HG03565 (cell line): ENCODE results near the gene DNAH11.
A peak's percentile ranks its signal among the peaks of the same experiment; 100 is the strongest.
"Not testable (repeated sequence)": the region's sequence is repeated elsewhere in the genome, so short reads cannot be mapped to it uniquely, and the experiment has no call there.

Experiments
- ATAC-seq: cut with Tn5 transposase; IDR thresholded peaks from one replicate; pipeline ENCODE4 v1.9.1; 2021; ENCODE audit warnings: mild to moderate bottlenecking, moderate library complexity; ENCODE audit not compliant: unreplicated experiment

Gene DNAH11

GRCh38 chr7:21767300-21767900 lies 224.6 kb downstream of the DNAH11 start:
- ATAC-seq: peak; percentile 84

- ATAC-seq: no peak
Measured at GRCh38 chr7:21768279-21768678, 225.4 kb downstream of the DNAH11 start.

GRCh38 chr7:21771266-21771665 lies 228.4 kb downstream of the DNAH11 start:
- no peak for ATAC-seq

GRCh38 chr7:21771906-21772610 lies 229.2 kb downstream of the DNAH11 start:
- no peak for ATAC-seq

- ATAC-seq: no peak
Measured at GRCh38 chr7:21773326-21773725, 230.5 kb downstream of the DNAH11 start.

- no peak for ATAC-seq
Measured at GRCh38 chr7:21777921-21778320, 235.1 kb downstream of the DNAH11 start.

GRCh38 chr7:21778953-21779352 lies 236.1 kb downstream of the DNAH11 start:
- ATAC-seq: no peak

GRCh38 chr7:21782996-21783395 lies 240.2 kb downstream of the DNAH11 start:
- ATAC-seq: no peak

- ATAC-seq: no peak
Measured at GRCh38 chr7:21784989-21785388, 242.2 kb downstream of the DNAH11 start.

- ATAC-seq: no peak
Measured at GRCh38 chr7:21805791-21806190, 263.0 kb downstream of the DNAH11 start.

- no peak for ATAC-seq
Measured at GRCh38 chr7:21806388-21806787, 263.5 kb downstream of the DNAH11 start.

- ATAC-seq: no peak
Measured at GRCh38 chr7:21819048-21819447, 276.2 kb downstream of the DNAH11 start.

GRCh38 chr7:21828841-21829240 lies 286.0 kb downstream of the DNAH11 start:
- no peak for ATAC-seq

GRCh38 chr7:21829731-21830130 lies 286.9 kb downstream of the DNAH11 start:
- ATAC-seq: no peak

- no peak for ATAC-seq
Measured at GRCh38 chr7:21844742-21845141, 301.9 kb downstream of the DNAH11 start.

- no peak for ATAC-seq
Measured at GRCh38 chr7:21850531-21851285, 307.9 kb downstream of the DNAH11 start.

- no peak for ATAC-seq
Measured at GRCh38 chr7:21851559-21851967, 308.7 kb downstream of the DNAH11 start.

- ATAC-seq: not testable (repeated sequence)
Measured at GRCh38 chr7:21865631-21866204, 322.9 kb downstream of the DNAH11 start.

- no peak for ATAC-seq
Measured at GRCh38 chr7:21866731-21867130, 323.9 kb downstream of the DNAH11 start.

- no peak for ATAC-seq
Measured at GRCh38 chr7:21867226-21867625, 324.4 kb downstream of the DNAH11 start.

- no peak for ATAC-seq
Measured at GRCh38 chr7:21867816-21868575, 325.2 kb downstream of the DNAH11 start.
